HG03196 (cell line): ENCODE measurements around the gene DCTD.

Experiments
- ATAC-seq: cut with Tn5 transposase; IDR thresholded peaks from one replicate; pipeline ENCODE4 v1.9.1; 2021; ENCODE audit not compliant: unreplicated experiment

DCTD gene

GRCh38 chr4:182874304-182874751 is 42.9 kb downstream of the DCTD start:
- no peak for ATAC-seq

- ATAC-seq = no peak
These were observed 43.5 kb downstream of the DCTD start for GRCh38 chr4:182873726-182874125.

- no peak for ATAC-seq
These were observed 43.9 kb downstream of the DCTD start for GRCh38 chr4:182873289-182873688.

GRCh38 chr4:182872886-182873285 is 44.3 kb downstream of the DCTD start:
- no peak for ATAC-seq

- no peak for ATAC-seq
These were observed 45.6 kb downstream of the DCTD start for GRCh38 chr4:182871616-182872015.

GRCh38 chr4:182869697-182870096 is 47.5 kb downstream of the DCTD start:
- ATAC-seq = no peak

GRCh38 chr4:182866746-182867145 is 50.4 kb downstream of the DCTD start:
- ATAC-seq = no peak

- no peak for ATAC-seq
These were observed 53.7 kb downstream of the DCTD start for GRCh38 chr4:182863501-182863900.

GRCh38 chr4:182862921-182863320 is 54.3 kb downstream of the DCTD start:
- no peak for ATAC-seq

GRCh38 chr4:182862141-182862875 is 54.9 kb downstream of the DCTD start:
- ATAC-seq = no peak

- no peak for ATAC-seq
These were observed 55.8 kb downstream of the DCTD start for GRCh38 chr4:182861346-182861745.

GRCh38 chr4:182859730-182860129 is 57.5 kb downstream of the DCTD start:
- ATAC-seq = no peak

- no peak for ATAC-seq
These were observed 58.5 kb downstream of the DCTD start for GRCh38 chr4:182858711-182859110.

GRCh38 chr4:182856862-182857261 is 60.3 kb downstream of the DCTD start:
- no peak for ATAC-seq

- ATAC-seq = no peak
These were observed 61.3 kb downstream of the DCTD start for GRCh38 chr4:182855877-182856276.

GRCh38 chr4:182855312-182855711 is 61.9 kb downstream of the DCTD start:
- ATAC-seq = no peak

- no peak for ATAC-seq
These were observed 62.7 kb downstream of the DCTD start for GRCh38 chr4:182854466-182854865.

- no peak for ATAC-seq
These were observed 63.4 kb downstream of the DCTD start for GRCh38 chr4:182853731-182854330.

GRCh38 chr4:182848685-182849084 is 68.5 kb downstream of the DCTD start:
- no peak for ATAC-seq

GRCh38 chr4:182847576-182848450 is 69.4 kb downstream of the DCTD start:
- ATAC-seq = no peak

GRCh38 chr4:182846036-182846435 is 71.2 kb downstream of the DCTD start:
- ATAC-seq = no peak

- ATAC-seq = no peak
These were observed 71.6 kb downstream of the DCTD start for GRCh38 chr4:182845618-182846017.
